Left ventricle myocardium inferior (tissue), 1 donor: ENCODE measurements around the gene STAMBPL1. TPM values are rescaled to one million over a fixed set of nuclear protein-coding genes. Genes with fewer than 3 reads are reported as not detected.
A peak's percentile ranks its signal among the peaks of the same experiment; 100 is the strongest.
"Not testable (repeated sequence)": the region's sequence is repeated elsewhere in the genome, so short reads cannot be mapped to it uniquely, and the experiment has no call there.

Experiments
- DNase-seq: peaks from one replicate; pipeline ENCODE4 v3.0.0-alpha.2; 2020
- H3K27ac ChIP-seq: fragments of 200-600 bp; replicated peaks from 2 replicates; pipeline ENCODE4 v1.8.0; 2021
- H3K27me3 ChIP-seq: fragments of 200-600 bp; 2 replicates; pipeline ENCODE4 v1.8.0; 2021; ENCODE audit warnings: low read depth
- H3K36me3 ChIP-seq: fragments of 200-600 bp; 2 replicates; pipeline ENCODE4 v1.8.0; 2021
- H3K4me1 ChIP-seq: fragments of 200-600 bp; 2 replicates; pipeline ENCODE4 v1.8.0; 2021
- H3K4me3 ChIP-seq: fragments of 200-600 bp; 2 replicates; pipeline ENCODE4 v1.8.0; 2021; ENCODE audit warnings: mild to moderate bottlenecking, moderate library complexity
- H3K9me3 ChIP-seq: fragments of 200-600 bp; replicated peaks from 2 replicates; pipeline ENCODE4 v1.8.0; 2021
- intact Hi-C: fragments of 100-400 bp; cut with micrococcal nuclease; formaldehyde crosslinking; loops from one replicate; pipeline ENCODE4 v1.11.0; 2022
- total RNA-seq: library from RNA; stranded (reverse); fragmentation: NEBNext Ultra II Directional; extraction: Animal tissue kit (Norgen Biotek cat#: 25700); gene quantifications from one replicate; pipeline ENCODE4 v1.2.1, GENCODE V29; 2021
- TF ChIP-seq, protein P1 (sequence below): fragments of 200-600 bp; IDR thresholded peaks from 2 replicates; pipeline ENCODE4 v1.8.0; 2021; ENCODE audit warnings: antibody characterized with exemption, mild to moderate bottlenecking, borderline replicate concordance
- donor health status: DM: no; HTN: yes; CAD: no; lungs with severe emphysema.

Gene STAMBPL1
- total RNA-seq, 1 donor from 2014 or later = 2.5 TPM

- peaks cover 32% of the 10 kb centered on the region for H3K27me3 ChIP-seq
- TF ChIP-seq, protein P1, sequence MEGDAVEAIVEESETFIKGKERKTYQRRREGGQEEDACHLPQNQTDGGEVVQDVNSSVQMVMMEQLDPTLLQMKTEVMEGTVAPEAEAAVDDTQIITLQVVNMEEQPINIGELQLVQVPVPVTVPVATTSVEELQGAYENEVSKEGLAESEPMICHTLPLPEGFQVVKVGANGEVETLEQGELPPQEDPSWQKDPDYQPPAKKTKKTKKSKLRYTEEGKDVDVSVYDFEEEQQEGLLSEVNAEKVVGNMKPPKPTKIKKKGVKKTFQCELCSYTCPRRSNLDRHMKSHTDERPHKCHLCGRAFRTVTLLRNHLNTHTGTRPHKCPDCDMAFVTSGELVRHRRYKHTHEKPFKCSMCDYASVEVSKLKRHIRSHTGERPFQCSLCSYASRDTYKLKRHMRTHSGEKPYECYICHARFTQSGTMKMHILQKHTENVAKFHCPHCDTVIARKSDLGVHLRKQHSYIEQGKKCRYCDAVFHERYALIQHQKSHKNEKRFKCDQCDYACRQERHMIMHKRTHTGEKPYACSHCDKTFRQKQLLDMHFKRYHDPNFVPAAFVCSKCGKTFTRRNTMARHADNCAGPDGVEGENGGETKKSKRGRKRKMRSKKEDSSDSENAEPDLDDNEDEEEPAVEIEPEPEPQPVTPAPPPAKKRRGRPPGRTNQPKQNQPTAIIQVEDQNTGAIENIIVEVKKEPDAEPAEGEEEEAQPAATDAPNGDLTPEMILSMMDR = no peak
- no peak for DNase-seq
- H3K4me3 ChIP-seq = no peak overlapping the region
- no peaks in the 10 kb centered on the region for H3K4me1 ChIP-seq
- intact Hi-C loops = loop anchor here (2.0 to 10.0 kb wide), 2 partner anchors 99 to 381 kb away; no protein-coding TSS in a partner anchor
- no peak overlapping the region for H3K27ac ChIP-seq
- no peaks in the 10 kb centered on the region for H3K36me3 ChIP-seq
- no peaks in the 10 kb centered on the region for H3K9me3 ChIP-seq
Observed at GRCh38 chr10:88833723-88834122, 46.3 kb upstream of the STAMBPL1 start.

- no peaks in the 10 kb centered on the region for H3K4me1 ChIP-seq
- intact Hi-C loops = loop anchor here (2.0 to 10.0 kb wide), 3 partner anchors 97 to 379 kb away; no protein-coding TSS in a partner anchor
- H3K27ac ChIP-seq = no peak overlapping the region
- H3K4me3 ChIP-seq = no peak overlapping the region
- peaks cover 24% of the 10 kb centered on the region for H3K27me3 ChIP-seq
- TF ChIP-seq, protein P1 = peak; percentile 89
- H3K36me3 ChIP-seq = no peaks in the 10 kb centered on the region
- peak; percentile 80 for DNase-seq
- H3K9me3 ChIP-seq = no peaks in the 10 kb centered on the region
Observed at GRCh38 chr10:88835096-88835909, 44.7 kb upstream of the STAMBPL1 start.

DNA sequence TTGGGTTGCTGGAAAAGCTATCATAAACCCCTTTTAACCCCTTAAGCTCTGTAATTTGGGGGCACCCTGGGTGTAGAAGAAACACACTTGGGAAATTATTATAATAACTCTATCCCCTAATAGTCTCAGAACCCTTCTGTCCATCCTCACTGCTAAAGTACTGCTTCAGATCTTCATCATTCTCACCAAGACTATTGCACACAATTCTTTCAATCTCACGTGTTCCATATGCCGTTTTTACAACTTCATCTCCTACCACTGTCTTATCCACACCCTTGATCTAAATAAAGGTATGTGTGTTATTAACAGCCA lies 44.2 kb upstream of the STAMBPL1 start:
- no peak for DNase-seq
- Histone ChIP-seq H3K4me1 (no peaks in the 10 kb centered on the region), H3K9me3 (no peaks in the 10 kb centered on the region), H3K36me3 (no peaks in the 10 kb centered on the region), H3K4me3 (no peak overlapping the region), H3K27me3 (peaks cover 18% of the 10 kb centered on the region), H3K27ac (no peak overlapping the region)
- intact Hi-C loops = loop anchor here (2.0 to 10.0 kb wide), 3 partner anchors 97 to 379 kb away; no protein-coding TSS in a partner anchor
- TF ChIP-seq, protein P1 = no peak

DNA sequence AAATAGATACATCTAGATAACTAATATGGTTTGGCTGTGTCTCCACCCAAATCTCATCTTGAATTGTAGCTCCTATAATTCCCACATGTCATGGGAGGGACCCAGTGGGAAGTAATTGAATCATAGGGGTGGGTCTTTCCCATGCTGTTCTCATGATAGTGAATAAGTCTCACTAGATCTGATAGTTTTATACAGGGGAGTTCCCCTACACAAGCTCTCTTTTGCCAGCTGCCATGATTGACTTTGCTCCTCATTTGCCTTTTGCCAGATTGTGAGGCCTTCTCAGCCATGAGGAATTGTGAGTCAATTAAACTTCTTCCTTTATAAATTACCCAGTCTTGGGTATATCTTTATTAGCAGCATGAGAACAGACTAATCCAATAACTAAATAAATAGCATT lies 42.4 kb upstream of the STAMBPL1 start:
- not testable (repeated sequence) for H3K36me3 ChIP-seq, H3K27ac ChIP-seq, H3K4me3 ChIP-seq, H3K27me3 ChIP-seq, DNase-seq, H3K4me1 ChIP-seq, H3K9me3 ChIP-seq
- intact Hi-C loops = loop anchor here (5.0 to 10.0 kb wide), 2 partner anchors 150 to 377 kb away; no protein-coding TSS in a partner anchor

- Histone ChIP-seq H3K9me3 (no peaks in the 10 kb centered on the region), H3K4me3 (no peak overlapping the region), H3K4me1 (no peaks in the 10 kb centered on the region), H3K27me3 (peaks cover 12% of the 10 kb centered on the region), H3K27ac (no peak overlapping the region), H3K36me3 (no peaks in the 10 kb centered on the region)
- TF ChIP-seq, protein P1 = no peak
- DNase-seq = no peak
- intact Hi-C loops = loop anchor here (5.0 to 10.0 kb wide), 2 partner anchors 148 to 376 kb away; no protein-coding TSS in a partner anchor
Observed at GRCh38 chr10:88838766-88839350, 41.2 kb upstream of the STAMBPL1 start.

- Histone ChIP-seq H3K4me1 (no peaks in the 10 kb centered on the region), H3K27ac (no peak overlapping the region)
- intact Hi-C loops = no loop called here
Observed at GRCh38 chr10:88840104-88840503, 39.9 kb upstream of the STAMBPL1 start.

More at GRCh38 chr10:88840104-88840503, 39.9 kb upstream of the STAMBPL1 start:
- H3K9me3 ChIP-seq = no peaks in the 10 kb centered on the region
- peaks cover 12% of the 10 kb centered on the region for H3K27me3 ChIP-seq
- no peaks in the 10 kb centered on the region for H3K36me3 ChIP-seq
- no peak overlapping the region for H3K4me3 ChIP-seq
- TF ChIP-seq, protein P1 = no peak
- DNase-seq = no peak
